Large intestine (tissue), 3 donors: ENCODE measurements around the gene RAB34. TPM values are rescaled to one million over a fixed set of nuclear protein-coding genes. Genes with fewer than 3 reads are reported as not detected.

Source experiments
- DNase-seq, 2 donors: peaks; one replicate each; pipeline versions ENCODE4 v3.0.0 to v3.0.0-alpha.2; 2013
- H3K27ac ChIP-seq: one replicate; pipeline ENCODE4 v1.5.1; 2013; ENCODE audit warnings: low read length
- H3K27me3 ChIP-seq: 2 replicates; pipeline ENCODE4 v1.6.1; 2013; ENCODE audit warnings: low read length; ENCODE audit not compliant: control insufficient read depth, insufficient read depth
- H3K36me3 ChIP-seq: 2 replicates; pipeline ENCODE4 v1.6.1; 2013; ENCODE audit warnings: low read length; ENCODE audit not compliant: control insufficient read depth, insufficient read depth
- H3K4me1 ChIP-seq: one replicate; pipeline ENCODE4 v1.6.1; 2013; ENCODE audit warnings: low read length; ENCODE audit not compliant: control insufficient read depth, insufficient read depth
- H3K4me3 ChIP-seq: one replicate; pipeline ENCODE4 v1.5.1; 2013; ENCODE audit warnings: low read length
- H3K9me3 ChIP-seq: one replicate; pipeline ENCODE4 v1.6.1; 2013; ENCODE audit warnings: mild to moderate bottlenecking, low read depth, low read length, moderate library complexity; ENCODE audit not compliant: control insufficient read depth
- WGBS: methylation state at CpG from one replicate; pipeline ENCODE4 v1.1.5; 2013; ENCODE audit warnings: low lambda C conversion rate; ENCODE audit not compliant: insufficient coverage; 5-methylcytosine and 5-hydroxymethylcytosine counted together
- polyA plus RNA-seq: library from polyadenylated mRNA; unstranded; fragments of 120-200 nt; gene quantifications from one replicate; pipeline ENCODE4 v1.2.1, GENCODE V29; 2013

Gene RAB34
- polyA plus RNA-seq, 1 donor: 82.8 TPM

DNA sequence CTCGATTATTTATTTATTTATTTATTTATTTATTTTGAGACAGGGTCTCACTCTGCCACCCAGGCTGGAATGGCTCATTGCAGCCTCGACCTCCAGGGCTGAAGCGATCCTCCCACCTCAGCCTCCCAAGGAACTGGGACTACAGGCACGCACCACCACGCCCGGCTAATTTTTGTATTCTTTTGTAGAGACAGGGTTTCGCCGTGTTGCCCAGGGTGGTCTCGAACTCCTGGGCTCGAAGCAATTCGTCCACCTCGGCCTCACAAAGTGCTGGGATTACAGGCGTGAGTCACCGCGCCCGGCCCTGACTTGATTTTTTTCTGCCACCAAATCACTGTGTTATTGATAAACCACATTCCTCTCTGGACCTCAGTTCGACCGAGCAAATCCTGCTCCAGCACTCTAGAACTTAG, 1.4 kb upstream of the RAB34 start:
- peaks cover 7% of the 10 kb centered on the region for H3K27me3 ChIP-seq
- H3K9me3 ChIP-seq: peaks cover 6% of the 10 kb centered on the region
- DNase-seq: no peak
- peaks cover 49% of the 10 kb centered on the region for H3K36me3 ChIP-seq
- peaks cover 39% of the 10 kb centered on the region for H3K4me1 ChIP-seq
- peak overlapping the region; percentile 84 for H3K27ac ChIP-seq
- peak overlapping the region; percentile 88 for H3K4me3 ChIP-seq
- WGBS: 0% methylated on average over 1 of the region's 18 CpGs

DNA sequence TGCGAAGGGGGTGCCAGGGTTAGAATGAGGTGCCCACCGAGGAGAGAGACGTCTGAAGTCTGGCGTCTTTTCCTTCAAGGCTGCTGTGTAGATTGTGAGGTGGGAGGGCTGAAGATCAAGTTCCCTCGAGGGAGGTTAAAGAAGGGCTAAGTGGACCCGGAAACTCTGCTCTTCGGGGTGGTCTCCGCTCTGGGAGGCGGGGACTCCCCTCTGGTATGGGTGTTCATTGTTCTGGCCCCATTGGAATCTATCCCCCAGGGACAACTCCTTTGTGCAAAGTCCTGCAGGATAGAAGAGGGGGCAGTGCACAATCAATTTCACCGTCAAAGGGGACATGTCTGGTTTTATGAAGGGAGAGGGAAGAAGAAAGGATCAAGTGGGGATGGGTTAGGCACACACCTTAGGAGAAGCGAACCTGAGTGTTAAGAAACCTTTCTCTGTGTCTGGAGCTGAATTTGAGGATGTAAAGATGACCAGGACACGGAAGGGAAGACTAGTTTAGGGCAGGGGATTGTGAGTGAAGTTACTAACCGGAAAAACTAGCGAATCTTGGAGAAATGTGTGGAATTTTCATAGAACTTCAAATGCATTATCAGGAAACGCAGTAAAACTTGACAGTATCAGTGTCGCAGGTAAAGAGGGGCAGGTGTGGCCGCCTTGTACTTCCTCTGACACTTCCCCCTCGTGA, 809 bp upstream of the RAB34 start:
- Histone ChIP-seq H3K27me3 (peaks cover 7% of the 10 kb centered on the region), H3K4me1 (peaks cover 39% of the 10 kb centered on the region), H3K27ac (peak overlapping the region; percentile 84), H3K4me3 (peak overlapping the region; percentile 73), H3K9me3 (peaks cover 6% of the 10 kb centered on the region), H3K36me3 (peaks cover 46% of the 10 kb centered on the region)
- DNase-seq: peak in 1 of 2 donors; percentile 43
- WGBS: 46% methylated on average over 6 of the region's 18 CpGs

- Histone ChIP-seq H3K4me1 (peaks cover 30% of the 10 kb centered on the region), H3K27ac (peak overlapping the region; percentile 60), H3K27me3 (peaks cover 7% of the 10 kb centered on the region), H3K4me3 (peak overlapping the region; percentile 73), H3K9me3 (peaks cover 9% of the 10 kb centered on the region), H3K36me3 (peaks cover 35% of the 10 kb centered on the region)
- WGBS: no CpG with 5 or more reads among the region's 63 CpGs
- DNase-seq: peak in 1 of 2 donors; percentile 65
Measured at GRCh38 chr17:28716740-28717577, 709 bp downstream of the RAB34 start.

GRCh38 chr17:28715217-28715616, 2.5 kb downstream of the RAB34 start:
- Histone ChIP-seq H3K4me1 (peaks cover 34% of the 10 kb centered on the region), H3K9me3 (peaks cover 12% of the 10 kb centered on the region), H3K27me3 (peaks cover 7% of the 10 kb centered on the region), H3K4me3 (no peak overlapping the region), H3K27ac (no peak overlapping the region), H3K36me3 (peaks cover 24% of the 10 kb centered on the region)
- no peak for DNase-seq
- WGBS: no CpG with 5 or more reads among the region's 2 CpGs

DNA sequence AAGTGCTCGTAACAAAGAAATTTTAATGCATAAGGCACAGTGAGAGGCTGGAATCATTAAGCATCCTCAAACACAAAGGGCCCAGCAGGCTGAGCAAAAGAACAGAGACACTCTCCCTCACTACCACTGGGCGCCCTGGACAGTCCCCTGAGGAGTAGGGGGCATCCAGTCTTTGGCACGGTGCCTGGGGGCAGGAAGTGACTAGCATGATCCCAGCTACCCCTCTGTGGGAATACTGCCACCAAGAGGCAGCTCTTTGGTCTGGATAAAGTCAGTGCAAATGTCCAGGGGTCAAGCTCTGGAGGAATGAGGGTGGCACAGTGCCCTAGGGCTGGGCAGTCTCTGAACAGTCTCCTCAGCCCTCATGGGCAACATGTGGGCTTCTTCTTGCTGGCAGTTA, 3.4 kb downstream of the RAB34 start:
- Histone ChIP-seq H3K36me3 (peaks cover 24% of the 10 kb centered on the region), H3K4me3 (no peak overlapping the region), H3K27ac (no peak overlapping the region), H3K27me3 (peaks cover 7% of the 10 kb centered on the region), H3K4me1 (peaks cover 41% of the 10 kb centered on the region), H3K9me3 (peaks cover 12% of the 10 kb centered on the region)
- no CpG with 5 or more reads among the region's 3 CpGs for WGBS
- no peak for DNase-seq

DNA sequence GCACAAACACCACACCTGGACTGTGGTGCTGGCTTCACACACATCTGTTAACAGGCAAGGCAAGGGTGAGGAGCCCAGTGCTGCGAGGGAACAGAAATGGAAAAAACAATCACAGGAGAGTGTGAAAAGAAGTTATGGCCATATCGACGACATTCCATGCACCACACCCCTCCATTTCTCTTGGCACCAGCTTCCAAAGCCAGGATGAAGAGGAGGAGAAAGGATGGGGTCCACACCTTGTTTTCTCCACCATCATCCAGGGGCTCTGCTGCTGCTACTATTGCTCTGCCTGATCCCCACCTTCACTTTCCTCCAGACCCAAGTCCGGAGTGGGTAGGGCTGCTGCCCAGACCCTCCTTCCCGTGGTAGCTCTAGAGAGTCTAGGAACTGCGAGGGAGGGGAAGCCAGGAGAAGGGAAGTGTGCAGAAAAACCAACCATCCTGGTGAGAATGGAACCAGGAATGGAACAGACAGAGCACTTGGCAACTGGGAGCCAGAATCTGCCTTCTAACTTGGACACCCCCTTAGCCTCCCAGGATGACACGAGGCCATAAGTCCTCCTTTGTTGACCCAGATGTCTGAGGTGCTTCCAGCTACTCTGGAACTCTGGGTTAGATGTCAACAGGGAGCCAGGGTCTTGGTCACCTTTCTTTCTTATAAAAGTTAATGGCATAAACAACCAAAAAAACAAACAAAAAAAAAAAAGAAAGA, 4.8 kb downstream of the RAB34 start:
- Histone ChIP-seq H3K4me3 (no peak overlapping the region), H3K36me3 (peaks cover 24% of the 10 kb centered on the region), H3K4me1 (peaks cover 28% of the 10 kb centered on the region), H3K27me3 (peaks cover 7% of the 10 kb centered on the region), H3K9me3 (peaks cover 12% of the 10 kb centered on the region), H3K27ac (no peak overlapping the region)
- no peak for DNase-seq
- no CpG with 5 or more reads among the region's 7 CpGs for WGBS

DNA sequence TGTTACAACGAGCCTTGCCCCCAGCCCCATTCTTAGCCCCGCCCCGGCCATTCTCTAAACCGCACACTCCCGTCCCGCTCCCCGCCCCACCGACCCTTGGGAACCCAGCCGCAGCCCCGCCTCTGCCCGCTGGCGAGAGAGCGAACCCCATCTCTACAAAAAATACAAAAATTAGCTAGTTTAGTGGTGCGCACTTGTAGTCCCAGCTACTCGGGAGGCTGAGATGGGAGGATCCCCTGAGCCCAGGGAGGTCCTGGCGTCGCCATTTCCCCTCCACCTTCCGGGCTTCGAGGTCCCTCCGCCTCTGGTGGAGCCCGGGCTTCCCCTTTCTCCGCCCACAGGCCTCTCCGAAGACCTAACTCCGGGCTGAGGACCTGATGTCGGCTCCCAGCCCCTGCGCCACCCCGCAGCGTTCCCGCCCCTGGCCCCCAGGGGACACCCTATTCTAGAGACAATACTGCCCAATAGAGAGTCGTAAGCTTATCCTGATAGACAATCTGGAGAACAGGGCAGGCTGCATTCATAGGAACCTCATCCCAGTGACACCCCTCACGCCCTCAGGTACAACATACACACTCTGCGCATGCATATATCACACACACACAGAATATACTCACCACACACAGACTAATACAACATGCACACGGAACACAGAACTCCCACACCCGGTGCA, 5.5 kb downstream of the RAB34 start:
- H3K4me1 ChIP-seq: peaks cover 27% of the 10 kb centered on the region
- H3K27ac ChIP-seq: peak overlapping the region; percentile 99
- H3K27me3 ChIP-seq: peaks cover 4% of the 10 kb centered on the region
- peak overlapping the region; percentile 58 for H3K4me3 ChIP-seq
- WGBS: no CpG with 5 or more reads among the region's 34 CpGs
- peaks cover 10% of the 10 kb centered on the region for H3K9me3 ChIP-seq
- no peak for DNase-seq
- H3K36me3 ChIP-seq: peaks cover 24% of the 10 kb centered on the region

DNA sequence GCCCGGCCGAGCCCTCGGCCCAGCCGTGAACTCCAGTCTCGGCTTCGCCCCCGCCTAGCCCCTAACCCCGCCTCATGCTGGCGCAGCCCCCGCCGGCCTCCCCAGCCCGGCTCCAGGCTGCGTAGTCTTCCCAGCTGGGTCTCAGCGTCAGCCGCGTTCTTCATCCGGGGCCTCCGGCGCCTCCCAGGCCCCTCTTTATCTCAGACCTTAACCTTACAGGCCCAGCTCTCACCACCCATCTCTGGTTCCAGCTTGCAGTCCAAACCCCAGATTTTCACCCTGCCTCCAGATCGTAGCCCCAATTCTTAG, 6.0 kb downstream of the RAB34 start, which contains the start of gene PROCA1:
TSS of gene PROCA1 (minus strand) at position 166 of the 309 bp plus-strand sequence. CDS start 228 bp downstream, outside the sequence.
- no peak for DNase-seq
- no CpG with 5 or more reads among the region's 20 CpGs for WGBS
- Histone ChIP-seq H3K27ac (peak within 1 kb of the TSS; percentile 99), H3K27me3 (no peaks in the 10 kb centered on the region), H3K4me1 (peaks cover 25% of the 10 kb centered on the region), H3K4me3 (peak within 1 kb of the TSS; percentile 58), H3K9me3 (peaks cover 7% of the 10 kb centered on the region), H3K36me3 (peaks cover 24% of the 10 kb centered on the region)

DNA sequence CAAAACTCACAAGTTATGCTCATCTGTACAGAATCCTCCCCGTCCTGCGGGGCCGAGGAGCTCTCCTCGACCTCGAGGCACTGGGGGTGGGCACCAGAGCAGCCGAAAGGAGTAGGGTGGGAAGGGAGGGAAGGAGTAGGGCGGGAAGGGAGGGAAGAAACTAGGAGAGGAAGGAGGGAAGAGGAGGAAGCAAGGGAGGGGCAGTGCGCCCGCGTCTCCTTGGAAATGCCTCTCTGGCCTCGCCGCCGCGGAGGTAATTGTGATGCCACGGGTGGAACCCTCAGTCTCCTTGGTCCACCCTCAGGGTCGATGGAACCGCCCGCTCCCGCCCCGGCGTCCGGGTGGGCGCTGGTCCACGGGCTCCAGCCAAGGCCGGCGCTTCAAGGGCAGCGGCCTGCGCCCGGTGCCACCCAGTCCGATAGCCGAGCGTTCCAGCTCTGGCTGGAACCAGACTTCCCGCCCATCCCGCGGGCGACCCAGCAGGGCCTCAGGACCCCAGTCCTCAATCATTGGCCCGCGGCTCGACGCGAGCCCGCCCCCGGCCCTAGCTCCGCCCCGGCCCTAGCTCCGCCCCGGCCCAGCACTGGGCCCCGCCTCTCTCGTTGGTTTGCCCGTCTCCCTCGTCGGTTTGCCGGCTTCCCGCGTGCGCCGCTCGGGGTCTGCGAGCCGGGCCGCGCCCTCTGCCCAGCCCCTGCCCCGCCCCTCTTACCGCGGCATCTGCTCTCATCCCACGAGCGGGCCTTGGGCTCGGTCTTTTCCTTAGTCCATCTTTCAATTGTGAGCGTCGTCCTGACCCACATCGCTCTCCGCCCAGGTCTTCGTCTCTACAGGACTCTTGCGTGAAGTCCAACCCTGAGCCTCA, 6.6 kb downstream of the RAB34 start:
- peak; percentile 90 to 96 for DNase-seq
- Histone ChIP-seq H3K4me1 (peaks cover 21% of the 10 kb centered on the region), H3K9me3 (peaks cover 7% of the 10 kb centered on the region), H3K36me3 (peaks cover 26% of the 10 kb centered on the region), H3K27me3 (no peaks in the 10 kb centered on the region), H3K4me3 (peak overlapping the region; percentile 58), H3K27ac (peak overlapping the region; percentile 99)
- no CpG with 5 or more reads among the region's 74 CpGs for WGBS
